Raji (cell line): ENCODE data around the gene NABP1.

Experiments
- POLR2A ChIP-seq: IDR thresholded peaks from 2 replicates; pipeline ENCODE4 v1.6.1; 2011; ENCODE audit warnings: low read depth, low read length, control low read depth; ENCODE audit not compliant: insufficient read depth

NABP1 gene

GRCh38 chr2:191677646-191678436, at the start of gene NABP1:
Gene NABP1, plus strand, starts transcription at chr2:191678136. Its CDS starts 479 bp downstream, at chr2:191678615.
- TF ChIP-seq POLR2A, result peak; percentile 100

GRCh38 chr2:191629001-191629453, 48.9 kb upstream of the NABP1 start:
- TF ChIP-seq POLR2A, result no peak

DNA sequence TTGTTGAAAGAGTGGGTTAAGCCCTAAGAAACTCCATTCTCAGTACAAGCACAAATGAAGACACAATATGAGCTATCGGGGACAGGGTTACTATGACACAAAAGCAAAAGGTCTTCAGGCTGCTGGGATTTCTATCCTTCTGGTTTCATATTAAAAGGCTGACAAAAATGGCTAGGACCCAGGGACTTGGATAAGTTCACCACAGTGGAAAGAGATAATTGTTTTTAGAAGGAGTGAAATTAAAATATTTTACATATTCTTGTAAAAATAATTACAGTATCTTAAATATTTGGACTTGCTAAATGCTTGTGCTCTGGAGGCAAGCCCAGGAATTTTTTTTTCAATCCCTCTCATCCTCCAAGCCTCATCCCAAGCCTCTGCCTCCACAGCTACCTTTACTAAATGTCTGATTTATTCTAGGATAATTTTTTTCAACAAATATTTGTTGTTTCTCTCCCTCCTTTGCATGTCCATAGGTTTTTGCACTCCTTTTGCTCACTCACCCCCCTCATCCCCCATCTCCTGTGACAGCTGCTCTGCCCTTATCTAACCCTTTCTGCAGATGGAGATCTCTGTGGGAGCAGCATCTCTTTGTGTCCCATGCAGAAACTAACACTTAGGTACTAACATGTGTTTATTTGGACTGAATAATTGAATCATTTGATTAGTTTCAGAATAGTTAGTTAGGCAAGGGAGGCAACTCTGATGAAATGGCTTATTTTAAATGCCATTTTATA, 47.8 kb upstream of the NABP1 start:
- no peak for TF ChIP-seq POLR2A

GRCh38 chr2:191631754-191632153, 46.2 kb upstream of the NABP1 start:
- TF ChIP-seq POLR2A, result no peak

- TF ChIP-seq POLR2A, result no peak
These were observed 45.5 kb upstream of the NABP1 start for GRCh38 chr2:191632426-191632825.

DNA sequence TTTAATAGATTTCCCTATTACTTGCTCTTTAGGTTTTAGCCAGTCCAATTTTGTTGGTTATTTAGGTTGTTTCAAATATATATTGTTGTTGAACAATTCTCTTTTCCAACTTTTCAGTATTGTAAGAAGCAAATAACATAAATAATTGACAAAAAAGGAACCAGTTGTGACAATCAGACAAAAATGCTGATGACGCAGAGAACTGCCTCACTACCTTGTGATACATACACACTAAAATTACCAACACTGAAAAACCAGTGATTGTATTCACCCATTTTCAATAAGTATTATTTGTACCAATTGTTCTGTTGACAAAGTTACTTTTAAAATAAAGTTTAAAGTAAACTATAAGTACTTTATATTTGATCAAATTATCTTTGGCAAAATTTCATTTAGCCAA, 43.1 kb upstream of the NABP1 start:
- TF ChIP-seq POLR2A, result no peak

DNA sequence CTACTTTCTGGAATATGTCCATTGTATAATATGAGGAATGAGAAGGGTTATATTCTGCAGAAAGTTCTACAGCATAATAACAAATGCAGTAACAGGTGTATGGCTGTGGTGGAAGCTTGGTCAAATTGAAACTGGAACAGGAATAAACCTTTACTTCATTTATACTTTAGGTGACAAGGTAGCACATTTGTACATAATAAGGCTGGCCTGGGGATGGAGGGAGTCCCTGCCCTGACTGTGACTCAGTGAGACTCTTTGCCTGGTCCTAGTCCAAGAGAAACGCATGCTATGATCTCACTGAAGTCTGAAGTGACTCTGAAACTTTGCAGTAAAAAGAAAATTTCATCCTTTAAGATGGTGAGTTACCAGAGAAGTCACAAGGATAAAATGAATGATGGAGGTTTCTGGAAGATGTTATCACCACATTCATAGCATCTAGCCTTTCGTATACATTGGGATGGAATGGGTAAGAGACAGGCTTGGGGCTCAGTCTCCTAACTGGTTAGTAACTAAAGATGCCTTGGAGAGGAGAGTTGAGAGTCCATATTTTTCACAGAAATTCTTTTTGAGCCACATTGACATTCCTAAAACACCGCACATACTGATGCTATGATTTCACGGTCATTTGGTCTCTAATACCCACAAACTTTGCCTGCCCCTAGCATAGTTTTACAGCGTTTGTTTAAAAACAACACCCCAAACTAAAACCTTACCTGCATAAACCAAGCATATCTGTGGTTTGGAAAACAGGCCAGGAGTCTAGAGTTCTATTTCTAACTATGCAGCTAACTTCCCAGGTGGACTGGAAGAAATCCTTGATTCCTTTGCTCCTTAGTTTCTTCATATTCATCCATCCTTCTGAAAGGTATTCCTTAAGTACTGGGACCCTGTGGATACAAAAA, 42.4 kb upstream of the NABP1 start:
- no peak for TF ChIP-seq POLR2A

DNA sequence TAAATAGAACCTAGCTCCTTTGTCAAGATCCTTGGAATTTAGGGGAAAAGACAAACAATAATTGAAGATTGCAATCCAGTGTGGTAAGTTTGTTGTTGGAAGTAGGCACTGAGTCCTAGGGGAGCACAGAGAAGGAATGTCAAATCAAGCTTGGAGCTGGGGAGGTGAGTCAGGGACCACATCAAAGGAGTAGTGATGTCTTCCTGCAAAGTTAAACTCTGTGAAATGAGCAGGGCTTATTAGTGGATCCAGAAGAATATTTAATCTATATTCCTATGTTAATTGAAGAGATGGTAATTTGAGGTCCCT, 41.7 kb upstream of the NABP1 start:
- no peak for TF ChIP-seq POLR2A

DNA sequence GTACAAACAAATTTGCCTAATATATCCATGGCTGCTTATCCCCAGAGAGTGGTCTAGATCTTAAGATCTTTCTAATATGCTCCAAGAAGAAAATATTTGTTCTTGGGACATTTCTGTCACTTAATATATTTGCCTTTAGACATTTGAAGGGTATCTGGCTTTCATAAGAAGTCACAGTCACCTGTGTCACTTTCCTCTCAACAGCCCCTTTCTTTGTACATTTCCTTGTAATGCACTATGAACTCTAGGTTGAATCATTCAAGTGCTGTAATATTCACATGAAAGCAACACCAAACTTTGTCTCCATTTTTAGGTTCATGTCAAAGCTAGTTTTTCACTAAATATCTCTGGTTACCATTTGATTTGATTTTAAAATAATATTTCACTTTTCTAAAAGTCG, 41.4 kb upstream of the NABP1 start:
- no peak for TF ChIP-seq POLR2A

DNA sequence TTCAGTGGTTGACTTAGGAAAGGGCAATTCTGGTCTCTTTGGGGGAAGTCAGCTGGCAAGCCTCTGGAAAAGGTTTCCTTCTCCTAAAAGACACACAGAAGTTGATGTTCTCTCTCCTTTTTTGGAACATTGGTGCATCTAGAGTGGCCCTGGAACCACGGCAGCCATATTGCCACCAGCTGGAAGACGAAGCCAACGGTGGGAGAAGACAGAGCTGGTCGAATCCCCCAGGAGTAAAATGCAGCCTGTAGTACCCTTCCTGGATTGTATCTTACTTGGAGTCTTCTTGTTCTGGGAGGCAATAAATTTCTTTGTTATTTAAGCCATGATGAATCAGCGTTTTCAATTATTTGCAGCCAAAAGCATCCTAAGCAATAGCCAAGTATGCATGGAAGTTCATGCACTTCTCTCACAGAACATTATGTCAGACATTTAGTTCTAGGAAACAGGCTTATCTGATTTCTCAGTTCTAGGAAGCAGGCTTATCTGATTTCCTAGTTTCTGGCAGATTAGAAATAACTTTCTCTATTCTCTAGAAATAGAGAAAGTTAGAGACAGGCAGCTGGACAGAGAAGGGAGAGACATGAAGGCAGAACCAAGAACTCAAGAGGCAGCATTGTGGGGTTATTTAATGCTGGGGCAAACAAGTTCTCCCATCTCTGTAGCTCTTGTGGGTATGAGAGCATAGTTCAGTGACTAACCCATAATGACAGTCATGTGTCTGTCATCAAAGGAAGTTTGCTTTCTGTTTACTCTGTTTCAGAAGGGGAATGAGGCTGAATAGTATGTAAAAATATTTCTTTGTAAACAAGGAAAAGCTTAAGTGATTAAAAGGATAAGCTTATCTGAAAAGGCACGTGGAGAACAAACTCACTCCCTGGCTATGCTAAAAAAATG, 40.5 kb upstream of the NABP1 start:
- no peak for TF ChIP-seq POLR2A

GRCh38 chr2:191638079-191638801, 39.7 kb upstream of the NABP1 start:
- no peak for TF ChIP-seq POLR2A

DNA sequence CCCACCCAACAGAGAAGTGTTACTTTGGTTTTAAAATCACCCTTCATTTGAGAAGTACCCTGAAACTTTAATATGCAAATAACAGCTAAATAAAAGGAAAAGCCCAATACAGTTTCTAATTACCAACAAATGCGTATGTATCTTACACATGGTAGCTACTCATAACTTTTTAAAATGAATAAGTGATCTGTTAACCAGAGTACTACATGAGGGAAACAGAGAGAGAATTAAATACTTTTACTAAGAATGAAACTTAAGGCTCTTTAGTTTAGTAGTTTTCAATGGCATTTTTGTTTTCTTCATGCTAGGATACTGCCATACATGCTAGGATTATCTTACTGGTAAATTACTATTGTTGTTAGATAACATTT, 39.1 kb upstream of the NABP1 start:
- TF ChIP-seq POLR2A, result no peak

DNA sequence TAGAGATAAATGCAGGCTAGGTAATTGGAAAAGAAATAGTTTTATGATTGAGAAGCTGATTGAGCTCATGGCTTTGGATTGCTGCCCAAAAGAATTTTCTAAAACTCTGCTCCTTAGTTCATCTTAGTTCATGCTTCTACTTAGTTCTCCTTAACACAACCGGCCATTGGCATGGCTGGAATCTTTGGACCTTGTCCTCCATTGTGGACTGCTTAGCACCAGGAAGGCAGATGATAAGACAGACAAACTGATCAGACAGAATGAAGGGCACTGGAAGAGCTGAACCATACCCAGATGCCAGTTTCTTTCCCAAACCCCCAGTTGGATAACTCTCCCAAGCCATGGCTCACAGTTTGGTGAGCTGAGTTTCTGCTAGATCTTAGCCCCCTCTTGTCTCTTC, 36.3 kb upstream of the NABP1 start:
- no peak for TF ChIP-seq POLR2A

GRCh38 chr2:191642541-191642940, 35.4 kb upstream of the NABP1 start:
- TF ChIP-seq POLR2A, result no peak
